A549 treated with AZD9567 at 1 μM for 4 hours (cell line): ENCODE measurements around the gene GLRX3. TPM values are rescaled to one million over a fixed set of nuclear protein-coding genes. Genes with fewer than 3 reads are reported as not detected.

Experiments
- total RNA-seq: library from RNA; stranded (reverse); fragments of 200-300 nt; extraction: Qiagen RNA extraction; gene quantifications from 5 replicates; pipeline ENCODE4 v1.2.3, GENCODE V29; 2022; ENCODE audit not compliant: insufficient read depth

Gene GLRX3
- total RNA-seq, result 205 to 223 TPM (median 211 TPM) in 5 replicates

DNA sequence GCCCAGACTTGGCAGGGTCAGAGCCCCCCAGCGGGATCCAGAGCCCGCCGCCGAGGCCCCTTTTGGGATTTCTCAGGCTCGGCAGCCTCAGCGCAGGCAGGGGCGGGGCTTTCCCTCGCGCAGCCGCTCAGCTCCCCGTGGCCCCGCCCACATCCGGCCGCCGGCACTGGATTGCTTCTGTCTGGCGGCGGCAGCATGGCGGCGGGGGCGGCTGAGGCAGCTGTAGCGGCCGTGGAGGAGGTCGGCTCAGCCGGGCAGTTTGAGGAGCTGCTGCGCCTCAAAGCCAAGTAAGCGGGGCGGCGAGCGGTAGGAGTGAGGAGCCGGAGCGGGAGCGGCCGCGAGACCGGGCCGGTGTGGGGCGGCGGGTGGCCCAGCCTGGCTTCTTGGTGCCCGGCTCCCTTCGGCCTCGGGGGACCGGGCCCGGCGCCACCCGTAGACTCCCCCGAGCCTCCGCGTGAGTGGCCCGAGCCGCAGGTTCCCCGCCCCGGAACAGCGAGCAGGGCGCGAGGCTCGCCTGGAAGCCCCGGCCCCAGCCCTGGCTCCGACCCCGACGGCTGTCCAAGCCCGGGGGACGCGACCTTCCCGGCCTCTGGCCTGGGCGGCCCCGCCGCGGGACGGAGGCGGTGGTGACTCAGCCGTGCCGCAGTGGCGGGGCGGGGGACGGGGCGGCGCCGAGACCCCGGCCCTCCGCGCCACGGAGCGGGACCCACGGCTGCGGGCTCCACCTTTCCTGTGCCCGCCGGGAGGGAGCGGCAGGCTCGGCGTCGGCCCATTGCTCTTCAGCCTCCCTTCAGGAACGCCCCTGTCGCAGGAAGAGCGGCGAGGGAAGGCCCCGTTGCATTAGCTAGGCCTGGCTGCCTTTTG lies at the start of gene GLRX3:
Gene GLRX3 (plus strand): TSS at position 166 of the 864 bp plus-strand sequence. CDS start 30 bp downstream, at position 196.

GRCh38 chr10:130110246-130111112 lies 25.7 kb upstream of the GLRX3 start, which contains the start of gene C10orf143:
Gene C10orf143, minus strand, starts transcription at chr10:130110830. Its CDS starts 58 bp downstream, at chr10:130110772.

Other genes starting within 250 kb of the GLRX3 start
- gene EBF3, start 172.1 kb upstream of the GLRX3 start, total RNA-seq, result 0.13 to 0.21 TPM (median 0.17 TPM) in 4 of 5 replicates, not detected in the other
- 0.83 to 1.4 TPM (median 1.0 TPM) in 4 of 5 replicates, not detected in the other for gene C10orf143, start 25.6 kb upstream of the GLRX3 start, total RNA-seq